GM19455 (cell line): ENCODE measurements around the gene CTNNBL1.
"Not testable (repeated sequence)": the region's sequence is repeated elsewhere in the genome, so short reads cannot be mapped to it uniquely, and the experiment has no call there.

Experiments used
- ATAC-seq: cut with Tn5 transposase; IDR thresholded peaks from one replicate; pipeline ENCODE4 v1.9.1; 2021; ENCODE audit not compliant: unreplicated experiment

CTNNBL1 gene

DNA sequence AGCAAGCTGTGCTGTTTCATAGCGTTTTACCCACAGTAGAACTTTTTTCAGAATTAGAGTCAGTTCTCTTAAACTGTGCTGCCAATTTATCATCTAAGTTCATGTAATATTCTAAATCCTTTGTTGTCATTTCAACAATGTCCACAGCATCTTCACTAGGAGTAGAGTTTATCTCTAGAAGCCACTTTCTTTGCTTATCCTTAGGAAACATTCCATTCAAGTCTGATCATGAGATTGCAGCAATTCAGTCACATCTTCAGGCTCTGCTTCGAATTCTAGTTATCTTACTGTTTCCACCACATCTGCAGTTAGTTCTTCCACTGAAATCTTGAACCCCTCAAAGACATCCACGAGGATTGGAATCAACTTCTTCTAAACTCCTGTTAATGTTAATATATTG is 12.5 kb downstream of the CTNNBL1 start:
- no peak for ATAC-seq

DNA sequence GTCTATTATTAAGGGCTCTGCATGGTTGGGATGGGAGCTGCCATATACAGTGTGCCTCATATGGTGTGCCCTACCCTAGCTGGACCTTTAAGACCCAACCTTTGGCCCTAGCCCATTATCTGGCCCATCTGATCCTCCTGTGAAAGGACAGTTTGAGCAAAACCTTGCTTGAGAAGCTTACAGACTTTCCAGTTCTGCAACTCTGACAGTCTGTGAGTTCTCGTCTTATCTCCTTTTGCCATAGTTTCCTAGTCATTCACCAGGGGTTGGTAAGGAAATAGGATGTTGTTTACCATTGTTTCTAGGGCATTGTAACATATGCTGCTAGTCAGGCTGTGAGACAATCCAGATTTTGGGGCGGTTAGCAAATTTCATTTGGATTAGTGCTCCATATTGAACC is 17.2 kb downstream of the CTNNBL1 start:
- ATAC-seq, result no peak

DNA sequence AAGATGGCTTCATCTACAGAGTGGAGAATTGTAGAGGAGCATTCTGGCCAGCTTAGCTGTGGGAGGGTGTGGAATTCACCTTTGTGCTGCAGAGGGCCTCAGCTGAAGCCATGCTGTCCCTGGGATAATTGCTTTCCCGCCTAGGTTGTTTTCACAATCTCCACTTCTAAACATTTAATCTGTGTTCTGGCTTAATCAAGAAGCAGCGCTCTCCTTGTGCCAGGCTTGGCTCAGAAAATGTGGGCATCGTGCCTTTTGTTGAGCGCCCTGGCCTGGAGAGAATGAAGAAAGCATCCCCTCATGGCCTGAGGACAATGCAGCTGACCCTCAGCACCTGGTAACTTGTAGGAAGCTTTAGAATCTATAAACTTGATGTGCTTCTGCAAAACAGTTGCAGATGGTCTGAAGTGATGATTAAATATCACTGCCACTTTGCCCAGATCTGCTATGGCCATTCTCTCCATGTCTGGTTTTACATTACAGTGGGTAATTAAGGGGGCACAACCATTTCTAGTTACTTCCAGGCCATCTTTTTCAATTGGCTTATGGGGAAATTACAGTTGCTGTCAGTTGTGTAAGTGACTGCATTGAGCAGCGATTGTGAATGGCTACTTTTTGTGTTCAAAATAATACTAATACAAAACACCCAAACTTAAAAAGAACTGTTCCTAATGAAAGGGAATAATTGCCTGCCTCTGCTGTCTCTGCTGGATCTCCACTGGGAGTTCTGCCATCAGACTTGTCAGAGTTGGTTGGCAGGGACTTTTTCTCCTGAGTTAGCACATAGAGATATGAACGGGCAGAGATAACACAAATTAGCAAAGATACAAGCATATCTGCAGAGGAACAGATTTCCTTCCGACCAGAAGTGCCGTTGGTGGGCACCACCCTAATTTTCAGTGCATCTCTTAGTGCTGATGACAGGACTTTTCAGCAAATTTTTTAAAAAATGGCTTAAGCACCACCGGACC is 18.4 kb downstream of the CTNNBL1 start:
- no peak for ATAC-seq

DNA sequence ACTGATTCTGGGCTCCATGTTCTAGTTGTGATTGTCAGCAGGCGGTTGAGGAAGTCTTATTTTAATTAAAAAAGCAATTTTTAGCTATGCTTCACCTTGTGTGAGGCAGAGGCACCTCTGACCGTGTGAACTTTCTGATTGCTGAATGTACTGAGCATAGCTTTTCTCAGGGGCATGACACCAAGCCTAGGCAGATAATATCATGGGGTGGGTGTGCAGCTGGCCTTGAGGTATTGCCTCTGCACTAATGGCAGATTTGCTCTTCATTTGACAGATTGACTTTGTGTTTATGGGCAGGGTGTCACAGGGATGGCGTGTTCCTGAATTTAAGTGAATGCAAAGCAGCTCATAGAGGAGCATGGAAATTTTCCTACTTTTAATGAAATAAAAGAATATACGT is 19.6 kb downstream of the CTNNBL1 start:
- ATAC-seq, result no peak

DNA sequence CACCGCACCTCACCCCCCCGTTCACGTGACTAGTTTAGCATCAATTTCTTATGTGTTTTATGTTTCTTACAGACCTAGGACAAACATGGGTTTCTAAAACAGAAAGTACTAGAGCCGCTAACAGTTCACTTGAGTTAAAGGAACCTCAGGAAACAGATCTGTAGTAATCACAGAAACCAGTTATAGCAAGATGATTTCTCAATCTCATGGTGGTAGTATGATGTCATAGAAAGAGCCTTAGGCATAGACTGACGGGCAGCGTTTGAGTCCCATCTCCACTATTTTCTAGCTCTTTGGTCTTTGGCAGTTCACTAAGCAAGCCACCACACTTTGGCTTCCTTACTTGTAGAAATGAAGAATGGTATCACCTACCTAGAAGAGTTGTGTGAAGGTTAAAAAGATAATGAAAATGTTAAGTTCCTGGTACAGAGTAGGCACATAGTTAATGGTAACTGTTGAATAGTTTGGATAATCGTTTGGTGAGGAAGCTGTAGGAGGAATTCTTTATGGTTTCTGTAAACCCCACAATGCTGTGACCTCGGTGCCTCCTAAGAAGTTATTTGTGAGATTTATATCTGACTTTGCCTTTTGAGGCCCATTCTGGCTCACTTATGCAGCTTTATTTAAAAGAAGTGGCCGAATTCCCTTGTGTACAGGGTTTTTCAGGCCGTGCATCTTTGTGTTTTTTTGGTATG is 21.3 kb downstream of the CTNNBL1 start:
- ATAC-seq, result no peak

DNA sequence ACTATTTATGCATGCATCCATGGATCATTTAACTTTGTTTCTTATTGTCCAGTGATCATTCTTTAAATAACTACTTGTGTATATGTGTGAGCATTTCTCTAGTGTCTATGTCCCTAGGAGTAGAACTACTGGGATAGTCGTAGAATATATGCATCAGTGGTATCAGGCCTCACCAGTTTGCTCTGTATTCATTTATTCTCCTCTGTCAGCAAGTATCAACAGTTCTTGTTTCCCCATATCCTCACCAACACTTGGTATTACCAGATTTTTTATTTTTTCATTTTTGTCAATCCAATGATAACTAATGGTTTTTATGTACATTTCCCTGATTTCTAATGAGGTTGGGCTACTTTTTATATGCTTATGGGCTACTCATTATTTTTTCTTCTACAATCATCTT is 27.9 kb downstream of the CTNNBL1 start:
- no peak for ATAC-seq

DNA sequence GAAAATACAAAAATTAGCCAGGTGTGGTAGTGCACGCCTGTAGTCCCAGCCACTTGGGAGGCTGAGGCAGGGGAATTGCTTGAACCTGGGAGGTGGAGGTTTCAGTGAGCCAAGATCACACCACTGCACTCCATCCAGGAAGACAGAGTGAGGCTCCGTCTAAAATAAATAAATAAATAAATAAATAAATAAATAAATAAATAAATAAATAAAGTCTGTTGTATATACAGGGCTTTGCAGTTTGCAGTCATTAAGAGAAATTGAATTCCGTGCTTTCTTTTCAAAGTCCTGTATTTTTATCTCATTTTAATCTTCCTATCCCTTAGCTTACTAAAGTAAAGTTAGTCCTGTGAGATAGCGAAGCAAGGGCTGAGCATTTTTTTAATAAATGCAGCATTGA is 28.5 kb downstream of the CTNNBL1 start:
- ATAC-seq, result not testable (repeated sequence)

DNA sequence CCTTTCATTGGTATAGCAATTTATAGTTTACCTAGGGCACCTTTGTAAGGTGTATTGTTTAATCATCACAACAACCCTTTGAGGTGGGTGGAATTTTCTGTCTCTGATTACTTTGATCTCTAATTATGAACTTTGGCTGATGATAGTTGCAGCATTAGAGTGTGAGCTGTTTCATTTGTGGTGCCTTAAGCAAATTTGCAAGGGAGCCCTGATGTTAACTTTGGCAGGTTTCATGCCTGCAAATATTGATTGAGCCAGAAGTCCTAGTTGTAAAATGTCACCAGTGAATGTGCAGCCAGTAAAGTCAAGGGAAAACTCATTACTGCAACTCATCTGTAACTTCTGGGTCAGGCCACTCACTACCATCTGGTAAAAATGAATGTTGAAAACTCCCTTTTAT is 29.8 kb downstream of the CTNNBL1 start:
- no peak for ATAC-seq

DNA sequence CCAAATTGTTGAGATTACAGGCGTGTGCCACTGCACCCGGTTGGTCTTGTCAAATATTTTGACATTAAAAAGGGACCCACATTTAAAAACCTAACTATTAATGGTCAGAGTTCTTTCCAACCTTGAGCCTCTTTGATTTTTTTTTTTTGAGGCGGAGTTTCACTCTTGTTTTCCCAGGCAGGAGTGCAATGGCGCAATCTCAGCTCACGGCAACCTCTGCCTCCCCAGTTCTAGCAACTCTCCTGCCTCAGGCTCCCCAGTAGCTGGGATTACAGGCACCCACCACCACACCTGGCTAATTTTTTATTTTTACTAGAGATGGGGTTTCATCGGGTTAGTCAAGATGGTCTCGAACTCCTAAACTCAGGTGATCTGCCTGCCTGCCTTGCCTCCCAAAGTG is 31.3 kb downstream of the CTNNBL1 start:
- ATAC-seq, result no peak

DNA sequence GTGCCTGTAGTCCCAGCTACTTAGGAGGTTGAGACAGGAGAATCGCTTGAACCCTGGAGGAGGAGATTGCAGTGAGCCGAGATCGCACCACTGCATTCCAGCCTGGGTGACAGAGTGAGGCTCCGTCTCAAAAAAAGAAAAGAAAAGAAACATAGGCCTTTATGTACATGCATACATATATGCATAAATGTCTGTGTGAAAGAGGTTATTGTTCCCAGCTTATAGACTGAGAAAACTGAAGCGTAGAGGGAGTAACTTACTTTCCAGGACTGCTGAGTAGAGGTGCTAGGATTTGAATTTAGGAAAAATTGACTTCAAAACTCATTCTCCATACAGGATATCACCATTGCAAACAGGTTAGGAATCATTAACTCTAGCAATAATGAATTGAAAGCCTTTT is 32.0 kb downstream of the CTNNBL1 start:
- ATAC-seq, result no peak

DNA sequence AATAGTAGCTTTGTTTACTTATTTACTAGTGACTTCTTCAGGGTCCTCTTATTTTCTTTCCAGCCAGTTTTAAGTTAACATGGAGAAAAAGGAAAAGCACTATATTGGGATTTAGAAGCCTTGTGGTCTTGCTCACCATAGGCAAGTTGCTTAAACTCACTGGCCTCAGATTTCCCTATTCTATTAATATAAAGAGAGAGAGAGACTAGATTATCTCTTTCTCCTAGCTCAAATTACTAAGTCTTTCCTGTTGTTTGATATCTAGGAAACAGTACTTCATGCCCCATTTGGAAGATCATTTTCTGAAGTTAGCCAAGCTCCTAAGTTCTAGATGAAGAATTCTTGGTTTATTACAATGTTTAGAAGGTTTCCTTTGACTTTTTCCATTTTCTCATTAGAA is 32.5 kb downstream of the CTNNBL1 start:
- no peak for ATAC-seq

DNA sequence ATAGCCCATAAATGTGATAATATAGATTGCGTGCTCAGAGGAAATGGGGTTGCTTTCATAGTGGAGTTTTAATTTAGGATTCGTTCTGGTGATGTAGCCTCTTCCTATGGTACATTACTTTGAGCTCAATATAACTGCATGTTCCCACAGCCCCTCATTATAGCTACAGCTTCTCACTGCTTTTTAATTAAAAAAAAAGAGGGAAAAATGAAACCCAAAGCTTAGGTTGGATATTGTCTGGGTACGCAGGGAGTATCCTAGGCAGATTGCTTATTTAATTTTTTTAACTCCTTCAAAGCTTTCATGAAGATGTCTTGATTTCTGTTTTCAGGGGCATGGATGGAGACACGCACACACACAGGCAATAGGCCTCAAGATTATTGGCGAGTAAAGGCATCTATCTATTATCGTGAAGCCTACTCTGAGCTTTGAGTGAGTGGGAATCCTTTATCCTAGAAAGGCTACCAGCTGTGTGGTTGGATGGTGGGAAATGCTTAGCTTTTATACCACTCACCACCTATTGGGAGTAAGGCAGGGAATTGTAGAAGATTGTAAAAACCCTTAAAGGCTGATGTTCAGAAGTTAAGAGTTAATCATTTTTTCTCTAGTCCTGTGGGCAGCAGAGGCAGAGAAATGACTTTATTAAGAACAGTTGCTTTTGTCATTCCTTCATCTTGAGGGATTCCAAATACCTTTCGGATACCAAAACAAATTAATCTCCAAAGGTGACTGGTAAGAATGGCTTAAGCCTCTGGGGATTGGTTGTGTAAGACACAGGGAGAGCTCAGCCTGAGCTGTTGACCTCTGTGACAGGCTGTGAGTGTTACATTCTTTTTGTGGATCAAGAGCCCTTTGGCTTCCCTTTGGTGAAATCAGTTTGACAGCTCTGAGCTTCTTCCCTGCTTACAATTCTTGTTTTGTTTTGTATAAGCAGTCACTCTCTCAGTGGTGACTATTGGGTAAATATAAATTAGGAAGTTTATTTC is 33.4 kb downstream of the CTNNBL1 start:
- ATAC-seq, result no peak

DNA sequence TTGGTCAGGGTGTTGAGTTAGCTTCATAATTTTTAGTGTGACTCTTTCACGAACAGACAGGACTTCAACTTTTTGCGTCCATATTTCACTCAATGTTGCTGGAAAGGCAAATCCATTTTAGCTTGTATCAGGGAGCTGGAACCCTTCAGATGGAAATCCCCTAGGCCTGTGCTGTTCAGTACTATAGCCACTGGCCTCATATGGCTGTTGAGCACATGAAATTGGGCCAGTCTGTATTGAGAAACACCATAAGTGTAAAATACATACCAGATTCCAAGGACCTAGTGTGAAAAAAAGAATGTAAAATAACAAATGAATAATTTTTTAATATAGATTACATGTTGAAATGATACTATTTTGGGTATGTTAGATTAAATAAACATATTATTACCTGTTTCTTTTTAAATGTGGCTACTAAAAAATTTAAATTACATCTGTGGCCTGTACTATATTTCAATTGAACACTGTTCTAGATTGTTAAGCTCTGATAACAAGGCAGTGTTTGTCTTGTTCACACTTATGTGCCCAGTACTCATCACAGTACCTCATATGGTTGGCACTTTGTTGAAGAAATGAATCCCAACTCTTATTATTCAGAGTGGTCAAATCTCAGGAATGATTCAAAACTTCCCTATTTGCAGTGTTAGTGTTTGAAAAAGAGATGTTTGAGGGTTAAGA is 34.3 kb downstream of the CTNNBL1 start:
- no peak for ATAC-seq

DNA sequence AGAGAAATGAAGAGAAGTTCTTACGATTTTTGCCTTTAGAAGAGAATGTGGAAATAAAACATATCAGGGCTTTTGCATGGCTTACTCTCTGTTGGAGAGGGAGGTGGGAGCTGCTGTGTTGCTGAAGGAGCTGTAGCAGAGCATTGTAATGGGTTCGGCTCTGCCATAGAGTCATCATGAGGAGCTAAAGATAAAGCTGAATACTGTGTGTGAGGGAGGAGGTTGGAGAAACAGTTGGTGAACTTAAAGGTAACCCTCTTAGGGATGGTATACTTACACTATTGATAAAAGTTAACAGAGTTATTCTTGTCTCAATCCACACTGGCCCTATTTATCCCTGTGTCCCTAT is 34.8 kb downstream of the CTNNBL1 start:
- no peak for ATAC-seq

DNA sequence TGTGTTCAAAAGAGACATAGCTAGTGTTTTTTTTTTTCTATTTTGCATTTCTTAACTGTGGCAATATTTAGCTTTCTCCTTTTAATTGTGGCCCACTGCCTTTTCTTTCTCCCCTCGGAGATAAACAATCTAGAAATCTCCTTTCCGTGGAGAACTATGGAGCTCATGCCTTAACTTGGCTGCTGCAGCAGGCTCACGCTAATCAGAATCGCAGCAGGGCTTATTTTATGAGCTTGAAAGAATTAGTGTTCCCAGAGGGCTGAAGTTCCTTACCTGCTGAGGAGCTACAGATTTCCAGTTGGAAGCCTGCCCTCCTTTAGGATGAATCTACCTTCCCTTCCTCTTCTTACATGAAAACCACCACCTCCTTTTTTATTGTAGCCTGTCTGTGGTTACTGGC is 35.6 kb downstream of the CTNNBL1 start:
- no peak for ATAC-seq

DNA sequence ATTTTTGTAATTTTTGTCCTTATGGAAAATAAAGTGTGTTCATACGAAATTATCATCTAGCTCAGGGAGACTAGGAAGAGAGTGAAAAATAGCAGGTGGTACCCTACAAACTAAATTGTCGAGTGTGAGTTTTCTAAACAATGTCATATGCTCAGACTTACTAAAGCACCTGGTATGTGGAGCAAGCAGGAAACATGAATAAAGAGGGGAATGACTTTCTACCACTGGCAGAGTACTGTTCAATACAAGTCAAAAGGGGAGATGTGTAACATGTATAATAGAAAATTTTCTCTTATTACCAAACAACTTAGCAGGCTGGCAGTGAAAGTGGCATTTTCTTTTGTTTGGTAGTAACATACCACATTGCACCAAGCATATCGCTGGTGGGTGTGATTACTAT is 36.1 kb downstream of the CTNNBL1 start:
- ATAC-seq, result no peak

DNA sequence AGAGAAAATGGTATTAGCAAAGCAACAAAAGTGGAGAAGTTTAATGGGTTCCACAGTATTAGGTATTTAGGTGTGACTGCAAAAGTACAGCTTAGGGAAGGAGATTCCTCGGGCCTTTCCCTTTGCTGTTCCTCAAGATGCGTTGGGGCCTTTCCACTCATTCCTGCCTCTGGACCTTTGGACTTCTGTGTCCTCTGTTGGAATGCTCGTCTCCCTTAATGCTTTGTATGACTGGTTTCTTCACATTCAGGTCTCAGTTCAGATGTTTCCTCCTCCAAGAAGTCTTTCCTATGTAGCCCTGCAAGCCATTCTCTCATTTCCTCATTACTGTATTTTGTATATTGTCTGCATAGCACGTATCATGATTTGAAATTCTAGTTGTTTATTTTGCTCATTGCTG is 39.6 kb downstream of the CTNNBL1 start:
- ATAC-seq, result no peak

DNA sequence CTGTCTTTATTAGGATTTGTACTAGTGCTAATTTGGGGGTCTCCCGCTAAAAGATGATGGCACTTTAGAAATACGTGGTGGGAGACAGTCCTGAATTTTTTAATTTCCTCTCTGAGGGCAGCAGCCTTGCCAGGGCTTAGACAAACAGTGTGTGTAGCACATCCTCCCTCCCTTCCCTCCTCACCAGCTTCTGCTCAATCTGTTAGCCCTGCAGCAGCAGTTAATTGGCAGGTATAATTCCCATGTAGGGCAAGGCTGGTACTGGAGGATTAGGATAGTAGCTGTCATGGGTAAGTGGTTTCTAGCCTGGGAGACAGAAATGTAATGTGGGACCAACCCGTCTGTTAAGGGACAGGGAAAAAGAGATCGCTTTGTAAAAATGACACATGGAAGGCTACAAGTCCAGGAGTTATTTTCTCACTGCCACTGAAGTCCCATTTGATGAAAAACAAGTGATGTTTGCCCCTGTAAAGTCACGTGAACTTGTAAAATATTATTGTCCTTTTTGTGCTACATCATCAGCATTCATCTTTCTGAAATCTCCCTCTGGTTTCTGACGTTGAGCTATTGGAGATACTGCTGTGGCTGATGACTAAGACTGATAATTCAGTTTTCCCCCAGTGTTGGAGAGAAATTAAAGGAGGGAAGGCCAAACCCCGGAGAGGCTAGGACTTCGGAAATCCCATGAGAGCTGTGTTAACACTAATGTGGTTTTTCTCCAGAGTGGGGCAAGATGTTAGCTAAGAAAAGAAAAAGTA is 40.6 kb downstream of the CTNNBL1 start:
- no peak for ATAC-seq

DNA sequence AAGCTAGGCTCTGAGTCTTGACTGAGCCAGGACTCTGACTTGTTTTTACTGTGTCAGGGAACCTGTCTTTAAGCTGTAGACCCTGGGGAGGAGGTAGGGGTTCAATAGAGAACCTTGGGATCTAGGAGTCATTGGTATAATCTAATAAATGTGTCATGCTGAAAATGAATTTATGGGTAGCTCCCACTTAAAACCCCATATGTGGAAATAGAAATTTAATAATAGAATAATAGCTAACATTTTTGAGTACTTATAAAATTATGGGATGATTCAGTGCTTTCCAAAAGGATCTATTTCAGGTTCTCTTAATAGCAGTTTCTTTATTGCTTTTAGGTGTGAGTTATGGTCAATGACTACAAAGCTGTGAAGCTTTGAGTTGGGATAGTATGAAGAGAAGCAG is 41.7 kb downstream of the CTNNBL1 start:
- ATAC-seq, result no peak

DNA sequence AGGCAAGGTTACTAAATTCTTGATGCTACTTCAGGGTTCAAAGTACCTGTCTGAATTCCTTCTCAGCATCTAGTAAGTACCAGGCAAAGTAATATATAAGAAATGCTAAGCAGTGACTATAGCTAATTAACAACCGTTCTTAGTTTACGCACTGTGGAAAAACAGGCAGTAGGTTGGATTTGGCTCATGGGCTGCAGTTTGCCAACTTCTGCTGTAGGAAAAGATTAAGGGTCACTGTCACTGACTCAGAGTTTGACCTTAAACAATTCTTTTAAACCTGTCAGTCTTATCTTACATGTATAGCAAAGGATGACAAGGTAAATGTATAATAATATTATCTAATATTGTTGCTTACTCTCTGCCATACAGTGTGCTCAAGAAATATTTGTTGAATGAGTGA is 42.3 kb downstream of the CTNNBL1 start:
- no peak for ATAC-seq
